SK-MEL-5 (cell line): ENCODE measurements around the gene DAPK2. TPM values are rescaled to one million over a fixed set of nuclear protein-coding genes. Genes with fewer than 3 reads are reported as not detected.
"Not testable (repeated sequence)": the region's sequence is repeated elsewhere in the genome, so short reads cannot be mapped to it uniquely, and the experiment has no call there.

Experiments
- DNase-seq: peaks from one replicate; pipeline ENCODE4 v3.0.0-alpha.2; 2016; ENCODE audit warnings: low read depth, low spot score
- in situ Hi-C: cut with HindIII; loops from 2 replicates; pipeline ENCODE4 v1.10.0; 2016; ENCODE audit warnings: low sequenced_read_pairs, high pct_unique_total_duplicates, low pct_unique_long_range_greater_than_20kb
- polyA plus RNA-seq, 2 experiments: library from polyadenylated mRNA; depleted of rRNA; stranded (reverse); fragments of >200 nt; gene quantifications; 2 replicates each; pipeline ENCODE4 v1.2.3, GENCODE V29; 2015
- total RNA-seq: library from RNA; depleted of rRNA; stranded (reverse); fragments of >200 nt; shearing (Covaris generic); gene quantifications from 2 replicates; pipeline ENCODE4 v1.2.3, GENCODE V29; 2014; rRNA removed

Gene DAPK2
- 0.69 and 2.3 TPM in 2 replicates for total RNA-seq
- polyA plus RNA-seq (2015; cell fraction: cytosol; rRNA removed): 0.47 and 2.1 TPM in 2 replicates
- polyA plus RNA-seq (2015; cell fraction: nucleus; rRNA removed): 0.41 and 2.2 TPM in 2 replicates

DNA sequence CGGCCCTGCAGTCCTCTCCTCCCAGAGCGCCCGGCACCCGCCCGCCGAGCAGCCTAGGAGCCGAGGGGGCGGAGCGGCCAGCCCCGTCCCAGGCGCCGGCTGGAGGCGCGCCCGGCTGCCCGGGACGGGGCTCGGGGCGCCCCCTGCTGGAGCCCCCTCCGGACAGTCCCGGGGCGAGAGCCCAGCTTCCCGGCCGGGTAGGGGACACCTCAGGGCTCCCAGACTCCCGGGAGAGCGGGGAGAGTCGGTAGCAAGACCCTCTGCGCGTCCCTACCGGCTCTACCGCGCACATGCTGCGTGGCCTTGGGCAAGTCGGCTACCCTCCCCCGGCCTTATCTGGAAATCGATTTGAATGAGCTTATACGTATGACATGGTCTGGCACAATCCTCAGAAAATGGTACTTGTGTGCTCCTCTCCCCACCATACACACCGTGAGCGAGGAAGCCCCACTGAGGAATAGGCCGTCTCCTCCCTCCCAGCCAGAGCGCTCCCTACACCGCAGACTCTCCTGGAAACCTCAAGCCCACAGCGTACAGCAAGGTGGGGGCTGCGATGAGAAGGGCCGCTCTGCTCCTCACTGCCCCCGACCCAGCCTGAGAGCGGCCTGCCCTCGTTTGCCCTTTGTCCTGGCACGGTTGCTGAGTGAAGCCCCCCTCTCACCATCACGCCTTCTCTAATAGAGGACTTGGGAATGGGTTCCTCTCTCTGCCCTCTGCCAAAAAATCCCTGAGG lies at the start of gene DAPK2:
TSS of gene DAPK2 (minus strand) at position 65 of the 733 bp plus-strand sequence. CDS start 6,224 bp downstream, outside the sequence.
- in situ Hi-C loops: no loop called here

DNA sequence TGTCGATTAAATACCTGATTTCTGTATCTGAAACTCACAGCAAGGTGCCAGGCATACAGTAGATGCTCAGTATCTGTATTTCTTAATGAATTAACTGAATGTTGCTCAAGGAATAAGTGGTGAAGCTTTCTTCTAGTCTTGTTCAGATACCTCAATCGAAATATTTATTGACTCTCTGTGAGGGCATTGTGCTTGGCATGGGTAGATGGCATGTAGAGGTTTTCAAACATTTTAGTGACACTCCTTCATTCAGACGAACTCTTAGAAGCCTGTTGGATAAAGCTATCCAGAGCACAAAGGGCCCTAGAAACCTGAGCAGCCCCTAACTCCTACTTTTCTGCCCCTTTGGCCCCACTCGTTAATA lies 49.1 kb upstream of the DAPK2 start:
- in situ Hi-C loops: no loop called here
- DNase-seq: no peak

More for the DNA sequence above, at the start of gene DAPK2:
- DNase-seq: peak; percentile 60

DNA sequence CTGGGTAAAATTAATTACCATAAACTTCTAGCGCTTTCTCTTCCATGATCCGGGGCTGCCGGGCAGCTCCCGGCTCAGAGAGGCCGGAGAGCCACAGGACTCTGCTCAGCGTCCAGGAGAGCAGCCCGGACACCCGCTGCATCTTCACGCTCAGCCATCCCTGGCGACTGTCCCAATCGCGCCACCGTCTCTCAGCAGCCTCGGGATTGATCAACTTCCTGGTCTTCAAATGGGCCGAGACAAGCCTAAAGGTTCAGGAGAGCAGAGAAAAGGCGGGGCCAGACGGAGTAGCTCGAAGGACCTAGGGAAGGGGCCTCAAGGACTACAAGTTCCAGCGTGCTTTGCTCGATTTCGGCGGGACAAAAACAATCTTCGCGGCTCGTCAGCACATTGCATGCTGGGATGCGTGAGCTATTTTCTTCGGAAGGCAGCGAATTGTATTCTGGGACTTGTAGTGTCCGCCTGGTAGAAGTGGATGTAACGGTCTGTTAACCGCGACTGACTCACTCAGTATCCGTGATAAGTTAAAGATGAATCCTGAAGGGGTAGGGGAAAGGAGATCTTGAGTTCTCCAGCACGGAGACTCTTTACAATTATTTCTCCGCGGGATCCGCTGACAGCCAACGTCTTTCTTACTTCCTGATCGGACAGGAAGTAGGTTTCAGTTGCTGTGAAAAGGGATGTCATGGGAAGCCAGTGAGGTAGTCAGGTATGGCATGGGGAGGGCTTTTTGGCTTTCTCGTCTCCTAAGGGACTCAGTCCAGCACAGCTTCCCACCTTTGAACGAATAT lies 47.5 kb upstream of the DAPK2 start, which contains the start of gene CIAO2A:
TSS of gene CIAO2A (minus strand) at position 212 of the 791 bp plus-strand sequence. CDS start at position 142, 70 bp downstream.
- DNase-seq: peak; percentile 99
- in situ Hi-C loops: no loop called here

DNA sequence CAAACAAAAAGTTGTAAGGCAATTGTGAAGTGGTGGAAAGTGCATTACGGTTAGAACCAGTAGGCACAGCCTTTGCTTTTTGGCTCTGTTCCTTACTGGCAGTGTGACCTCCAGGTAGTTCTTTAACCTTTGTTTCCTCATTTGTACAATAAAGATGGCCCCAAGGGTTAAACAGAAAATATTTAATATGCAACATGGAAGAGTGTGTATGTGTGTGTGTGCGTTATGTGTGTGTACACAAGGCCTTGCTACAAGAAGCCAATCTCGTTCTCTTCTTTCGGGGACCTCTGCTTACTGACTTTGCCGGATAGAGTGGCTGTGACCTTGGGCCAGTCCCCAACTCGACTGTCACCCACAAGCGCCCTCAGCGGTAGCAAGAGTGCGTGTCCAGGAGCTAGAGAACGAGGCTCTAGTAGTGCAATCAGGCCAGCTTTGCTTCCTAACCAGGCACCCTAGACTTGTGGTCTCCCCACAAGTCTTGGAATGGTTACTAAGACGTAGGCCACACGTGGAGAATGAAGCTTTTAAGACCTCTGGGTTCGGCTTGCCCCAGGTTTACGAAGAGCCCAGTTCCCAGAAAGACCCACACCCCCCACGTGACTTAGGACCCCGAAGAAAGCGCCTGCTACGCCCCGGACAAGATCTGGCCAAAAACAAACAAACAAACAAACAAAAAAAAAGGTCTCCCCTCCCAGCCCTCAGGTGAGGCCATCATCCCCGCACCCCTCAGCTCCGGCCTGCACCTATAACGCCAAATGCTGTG lies 46.8 kb upstream of the DAPK2 start:
- in situ Hi-C loops: no loop called here
- peak; percentile 42 for DNase-seq

DNA sequence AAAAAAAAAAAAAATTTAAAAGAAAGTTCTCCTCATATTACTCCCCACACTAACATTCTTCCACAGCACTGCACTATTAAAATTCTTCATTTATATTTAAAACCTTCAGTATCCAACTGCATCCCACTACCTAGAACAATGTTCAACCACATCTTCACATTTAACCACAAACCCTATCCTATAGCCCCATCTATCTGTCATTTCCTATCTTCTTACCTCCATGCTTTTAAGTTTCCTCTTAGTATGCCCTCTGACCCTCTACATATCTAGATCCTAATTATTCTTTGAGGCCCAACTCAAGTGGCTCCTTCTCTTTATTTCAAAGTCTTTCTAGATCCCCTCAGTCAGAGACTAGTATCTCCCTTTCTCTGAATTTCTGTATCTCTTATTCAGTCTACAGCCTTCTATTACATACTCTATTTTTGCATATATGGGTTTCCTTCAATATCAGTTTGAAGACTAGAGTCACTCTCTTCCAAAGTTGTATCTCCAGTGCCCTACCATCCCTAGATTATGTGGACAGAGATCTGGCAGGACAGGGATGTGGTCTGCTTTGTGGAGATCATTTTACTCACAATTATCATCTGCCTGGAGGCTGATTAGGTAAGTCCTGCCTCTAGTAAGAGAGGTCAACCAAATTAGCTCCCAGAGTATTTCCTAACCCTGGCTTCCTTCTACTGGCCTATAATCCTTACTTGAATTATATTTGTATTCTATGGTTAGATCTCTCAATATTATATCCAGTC lies 46.0 kb upstream of the DAPK2 start:
- peak; percentile 38 for DNase-seq
- in situ Hi-C loops: no loop called here

DNA sequence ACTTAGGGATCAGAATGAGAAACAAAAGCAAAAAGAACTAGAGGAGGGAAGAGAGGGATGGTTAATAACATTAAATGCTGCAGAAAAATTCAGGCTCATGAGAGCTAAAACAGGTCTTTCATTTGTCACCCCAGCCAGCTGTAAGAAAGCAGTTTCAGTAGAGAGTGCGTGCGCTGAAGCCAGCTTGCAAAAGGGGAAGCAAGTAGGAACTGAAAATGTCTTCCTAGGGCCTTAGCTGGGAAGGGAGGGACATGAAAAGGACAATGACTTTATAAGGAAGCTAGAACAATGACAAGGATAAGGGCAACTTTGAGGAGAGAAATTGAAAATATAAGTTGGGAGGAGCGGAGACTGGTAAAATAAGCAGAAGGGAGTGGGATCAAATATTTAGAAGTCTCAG lies 44.2 kb upstream of the DAPK2 start:
- no peak for DNase-seq

DNA sequence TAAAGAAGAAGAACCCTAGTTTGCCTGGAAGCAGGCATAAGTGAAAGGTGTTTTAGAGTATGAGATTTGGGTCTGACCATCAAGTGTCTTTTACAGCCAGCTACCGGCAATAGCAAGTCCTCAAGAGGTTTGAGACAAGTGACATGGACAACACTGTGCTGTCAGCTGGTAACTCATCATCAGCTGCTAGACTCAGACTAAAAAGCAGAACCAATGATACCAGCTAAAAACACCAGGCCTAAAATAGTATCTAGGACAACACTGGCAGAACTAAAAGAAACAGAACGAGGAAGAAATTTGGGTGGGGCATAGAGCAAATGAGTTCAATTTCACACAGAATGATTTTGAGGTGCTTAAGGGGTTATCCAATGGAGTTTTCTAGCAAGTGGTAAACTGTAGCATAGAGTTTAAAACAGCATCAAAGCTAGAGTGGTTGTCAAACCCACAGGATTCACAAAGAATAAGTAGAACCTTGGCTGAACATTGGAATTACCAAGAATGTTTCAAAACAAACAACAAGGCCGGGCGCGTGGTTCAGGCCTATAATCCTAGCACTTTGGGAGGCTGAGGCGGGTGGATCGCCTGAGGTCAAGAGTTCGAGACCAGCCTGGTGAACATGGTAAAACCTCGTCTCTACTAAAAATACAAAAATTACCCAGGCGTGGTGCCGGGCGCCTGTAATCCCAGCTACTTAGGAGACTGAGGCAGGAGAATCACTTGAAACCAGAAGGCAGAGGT lies 43.4 kb upstream of the DAPK2 start:
- in situ Hi-C loops: no loop called here
- no peak for DNase-seq

More for the DNA sequence above, 44.2 kb upstream of the DAPK2 start:
- in situ Hi-C loops: no loop called here

DNA sequence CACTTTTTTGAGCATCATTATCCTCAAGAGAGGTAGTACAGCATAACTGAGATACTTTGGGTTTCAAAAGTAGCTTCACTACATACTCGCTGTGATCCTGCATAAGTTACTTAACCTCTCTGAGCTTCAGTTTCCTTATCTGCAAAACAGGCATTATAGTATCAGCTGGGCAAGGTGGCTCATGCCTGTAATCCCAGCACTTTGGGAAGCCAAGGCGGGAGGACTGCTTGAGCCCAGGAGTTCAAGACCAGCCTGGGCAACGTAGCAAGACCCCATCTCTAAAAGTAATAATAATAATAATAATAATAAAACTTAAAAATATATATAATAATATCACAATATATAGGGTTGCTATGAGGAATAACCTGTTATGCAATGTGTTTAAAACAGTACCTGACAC lies 36.5 kb upstream of the DAPK2 start:
- in situ Hi-C loops: no loop called here
- DNase-seq: no peak

DNA sequence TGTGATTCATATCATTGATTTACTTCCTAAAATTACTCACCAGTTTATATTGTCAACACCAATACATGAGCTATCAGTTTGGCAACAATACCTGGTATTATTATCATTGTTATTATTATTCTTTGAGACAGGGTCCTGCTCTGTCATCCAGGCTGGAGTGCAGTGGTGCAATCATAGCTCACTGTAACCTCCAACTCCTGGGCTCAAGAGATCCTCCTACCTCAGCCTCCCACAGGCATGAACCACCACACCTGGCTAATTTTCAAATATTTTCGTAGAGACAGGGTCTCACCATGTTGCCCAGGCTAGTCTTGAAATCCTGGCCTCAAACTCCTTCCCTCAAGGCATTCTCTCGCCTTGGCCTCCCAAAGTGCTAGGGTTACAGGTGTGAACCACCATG lies 27.2 kb upstream of the DAPK2 start:
- in situ Hi-C loops, DNase-seq: not testable (repeated sequence)

DNA sequence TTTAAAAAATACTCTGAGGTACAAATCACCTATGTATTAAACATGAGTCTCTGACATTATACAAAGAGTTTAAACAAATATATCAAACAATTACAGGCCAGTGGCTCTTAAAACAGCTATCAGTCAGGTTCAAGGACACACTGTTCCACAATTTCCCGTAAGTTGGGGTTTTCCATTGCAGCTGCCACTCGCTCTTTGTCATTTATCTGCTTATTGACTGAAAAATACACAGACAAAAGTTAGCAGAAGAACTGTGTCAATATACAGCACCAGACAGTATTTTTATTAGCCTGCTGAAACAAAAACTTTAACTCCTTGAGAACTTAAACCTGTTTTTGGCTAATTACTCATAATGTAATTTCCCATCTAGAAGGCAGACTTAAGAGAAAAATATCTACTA lies 26.5 kb upstream of the DAPK2 start:
- DNase-seq: no peak
- in situ Hi-C loops: no loop called here

DNA sequence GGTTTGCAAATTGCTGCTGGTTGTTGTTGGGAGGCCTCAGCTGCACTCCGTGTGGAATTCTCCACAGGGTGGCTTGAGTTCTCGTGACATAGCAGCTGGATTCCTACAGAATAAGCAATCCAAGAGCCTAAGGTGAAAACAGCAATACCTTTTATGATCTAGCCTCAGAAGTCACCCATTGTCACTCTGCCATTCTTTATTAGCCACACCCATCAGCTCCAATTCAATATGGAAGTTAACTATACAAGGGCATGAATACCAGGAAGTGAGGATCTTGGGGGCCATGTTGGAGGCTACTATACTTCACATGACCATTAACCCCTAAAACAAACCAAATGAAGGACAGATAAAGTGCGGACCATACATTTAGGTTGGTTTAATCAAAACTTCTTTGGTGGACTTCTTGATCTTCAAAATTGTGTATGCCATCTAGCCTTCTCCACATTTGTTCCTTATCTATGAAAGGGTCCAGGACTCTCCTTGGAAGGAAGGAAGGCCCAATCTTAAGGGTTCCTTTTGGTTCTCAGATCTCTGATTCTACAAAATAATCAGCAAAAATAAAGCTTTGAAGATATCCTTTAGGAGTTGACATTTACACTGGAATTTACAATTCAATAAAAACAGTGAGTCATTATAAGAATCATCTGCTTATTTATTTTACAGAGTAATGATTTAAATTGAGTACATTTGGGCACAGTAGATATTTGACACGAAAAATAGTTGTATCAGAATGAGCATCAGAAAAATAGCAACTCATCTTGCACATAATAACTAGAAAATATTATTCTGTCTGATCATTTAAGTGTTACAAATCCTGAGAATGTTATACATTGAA lies 25.9 kb upstream of the DAPK2 start:
- DNase-seq: peak; percentile 77
- in situ Hi-C loops: no loop called here

DNA sequence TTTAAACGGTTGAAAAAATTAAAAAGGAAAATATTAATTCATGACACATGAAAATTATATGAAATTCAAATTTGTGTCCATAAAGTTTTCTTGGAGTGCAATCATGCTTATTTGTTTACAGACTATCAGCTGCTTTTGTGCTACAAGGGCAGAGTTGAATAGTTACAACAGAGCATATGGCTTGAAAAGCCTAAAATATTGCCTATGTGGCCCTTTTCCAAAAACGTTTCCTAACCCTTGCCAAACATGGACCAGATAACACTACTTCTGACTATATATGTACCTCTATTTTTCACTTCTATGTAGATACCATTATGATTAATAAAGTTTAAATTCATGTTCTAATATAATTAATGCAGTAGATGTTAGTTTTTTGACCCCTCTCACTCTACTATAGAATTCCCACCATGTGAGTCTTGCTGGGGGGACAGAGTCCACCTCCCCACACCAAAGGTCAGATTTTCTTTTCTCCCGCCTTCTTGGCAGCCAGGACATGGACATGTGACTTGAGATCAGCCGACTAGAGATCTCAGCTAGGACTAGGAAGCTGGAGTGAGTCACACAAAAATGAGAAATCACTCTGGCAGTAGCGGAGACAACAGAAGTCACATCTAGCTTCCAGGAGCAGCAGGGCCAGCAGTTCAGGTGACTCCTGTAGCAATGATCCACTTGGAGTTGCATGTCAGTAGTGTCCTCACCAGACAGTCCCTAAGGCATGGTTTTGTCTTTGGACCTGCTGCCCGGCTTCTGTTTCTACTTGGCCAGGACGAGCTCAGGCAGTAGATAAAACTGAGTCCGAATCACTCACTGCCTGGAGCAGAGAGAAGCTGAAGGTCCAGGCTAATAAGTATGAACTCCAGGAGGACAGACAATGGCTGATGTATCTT lies 24.9 kb upstream of the DAPK2 start:
- in situ Hi-C loops: no loop called here
- DNase-seq: peak; percentile 95

DNA sequence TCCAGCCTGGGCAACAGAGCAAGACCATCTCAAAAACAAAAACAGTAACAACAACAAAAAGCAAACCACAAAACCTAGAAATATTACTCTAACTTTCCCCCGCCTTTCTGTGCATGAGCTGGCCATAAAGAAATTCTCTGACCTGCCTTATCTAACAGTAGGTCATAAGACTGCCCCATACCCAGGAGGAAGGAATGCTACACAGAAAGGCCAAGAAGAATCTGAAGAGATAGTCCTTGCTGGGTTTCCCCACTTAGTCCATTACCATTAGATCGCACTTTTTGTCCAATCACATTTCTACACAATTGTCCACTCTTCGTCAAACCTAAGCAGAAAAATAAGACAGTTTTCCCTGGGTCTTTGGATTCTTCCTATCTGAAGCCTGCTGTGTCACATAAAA lies 23.8 kb upstream of the DAPK2 start:
- peak; percentile 45 for DNase-seq
- in situ Hi-C loops: no loop called here

DNA sequence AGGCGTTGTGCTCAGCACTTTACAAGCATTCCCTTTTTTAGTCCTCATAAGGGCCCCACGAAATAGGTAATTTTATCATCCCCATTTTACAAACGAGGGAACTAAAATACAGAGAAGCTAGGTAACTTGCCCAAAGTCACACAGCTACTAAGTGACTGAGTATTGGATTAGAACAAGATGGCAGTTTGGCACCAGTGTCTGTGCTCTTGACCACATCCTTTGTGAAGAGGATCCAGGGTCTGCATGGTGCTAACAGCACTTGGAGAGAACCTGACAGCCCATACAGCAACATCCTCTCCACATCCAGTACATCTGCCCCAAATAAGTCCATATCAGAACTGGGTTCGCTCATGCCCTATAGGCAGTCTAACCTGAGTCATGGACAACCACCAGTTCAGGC lies 21.8 kb upstream of the DAPK2 start:
- DNase-seq: no peak
- in situ Hi-C loops: no loop called here

DNA sequence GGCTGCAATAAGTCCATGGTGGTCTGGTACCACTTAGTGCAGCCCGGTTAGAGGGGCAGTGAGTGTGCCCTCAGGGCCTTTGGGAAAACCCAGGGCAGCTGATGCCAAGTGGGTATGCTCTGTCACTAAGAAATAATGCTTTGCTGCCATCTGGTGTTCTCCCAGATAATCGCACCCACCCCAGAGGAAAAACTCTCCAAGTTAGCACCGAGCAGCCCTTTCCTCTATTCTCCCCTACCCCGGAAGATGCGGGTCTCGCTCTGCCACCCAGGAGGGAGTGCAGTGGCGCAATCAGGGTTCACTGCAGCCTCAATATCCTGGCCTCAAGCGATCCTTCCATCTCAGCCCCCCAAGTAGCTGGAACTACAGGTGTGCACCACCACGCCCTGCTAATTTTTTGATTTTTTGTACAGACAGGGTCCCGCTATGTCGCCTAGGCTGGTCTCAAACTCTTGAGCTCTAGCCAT lies 21.3 kb upstream of the DAPK2 start:
- DNase-seq: peak; percentile 83
- in situ Hi-C loops: no loop called here
